ENCODE measurements around the gene CWC15.

The CWC15 gene

DNA sequence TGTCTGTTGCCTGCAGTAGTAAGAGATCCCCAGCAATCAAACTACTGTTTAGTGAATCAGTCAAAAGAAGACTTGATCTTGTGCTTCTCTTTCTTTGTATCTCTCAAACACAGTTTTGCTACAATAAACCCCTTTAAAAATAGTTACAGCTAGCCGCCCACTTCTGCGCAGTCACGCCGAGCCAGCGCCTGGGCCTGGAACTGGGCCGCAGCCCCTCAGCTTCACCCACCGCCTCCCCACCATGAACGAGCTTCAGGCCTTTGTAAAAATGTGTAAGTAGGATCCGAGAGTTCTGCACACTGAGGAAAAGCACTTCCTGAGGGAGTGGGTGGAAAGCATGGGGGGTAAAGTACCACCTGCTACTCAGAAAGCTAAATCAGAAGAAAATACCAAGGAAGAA, 60.5 kb downstream of the CWC15 start:
- DNase-seq, result no peak
